ENCODE data around the gene SCYL1. TPM values are rescaled to one million over a fixed set of nuclear protein-coding genes. Genes with fewer than 3 reads are reported as not detected.

Gene SCYL1
- total and polyA plus RNA-seq, 2 donors (not counting 1 experiment from before 2014, with no cell fraction given), result 76.5 to 85.5 TPM

- Mint-ChIP-seq H3K4me3 (peak overlapping the region; percentile 98), H3K27ac (peak overlapping the region; percentile 96), H3K27me3 (no peaks in the 10 kb centered on the region), H3K9me3 (ENCODE audit: insufficient read depth) (no peaks in the 10 kb centered on the region), H3K4me1 (peaks cover 50% of the 10 kb centered on the region)
- peak overlapping the region; percentile 100 for H3K4me2 ChIP-seq (replicated peaks; ENCODE audit: low read depth, low read length, poor library complexity, severe bottlenecking)
- peak overlapping the region; percentile 83 for H3K9ac ChIP-seq (ENCODE audit: low read length)
- no peaks in the 10 kb centered on the region for H3K9me3 ChIP-seq (ENCODE audit: control extremely low read depth in 1 of 3, control insufficient read depth in 2 of 3, insufficient read depth in 1 of 3, low read length in 2 of 3)
- no peak overlapping the region for H2AFZ ChIP-seq (ENCODE audit: insufficient read depth, low read depth, low read length, poor library complexity, severe bottlenecking)
- H3K27ac ChIP-seq (ENCODE audit: low read length in 2 of 2), result peak overlapping the region; percentile 92 to 94
- H3K4me3 ChIP-seq (ENCODE audit: control extremely low read depth in 1 of 5, extremely low read depth in 1 of 5, insufficient read depth in 1 of 5, low read depth in 2 of 5, low read length in 4 of 5), result peak overlapping the region; percentile 51 to 90 (median 60)
- peaks cover 17% of the 10 kb centered on the region for H3K79me2 ChIP-seq (ENCODE audit: control insufficient read depth, insufficient read depth, low read length)
- peak; percentile 85 for DNase-seq
- H3K4me1 ChIP-seq (ENCODE audit: control insufficient read depth in 2 of 2, insufficient read depth in 2 of 2, low read length in 2 of 2), result peaks cover 27 to 48% of the 10 kb centered on the region in 2 donors
- TF ChIP-seq CTCF (IDR thresholded peaks at IDR 0.05) (no peak), EZH2 (IDR thresholded peaks at IDR 0.05; ENCODE audit: borderline replicate concordance, insufficient read depth, low read depth, low read length, poor library complexity, severe bottlenecking) (no peak)
- 8% methylated on average over 15 of the region's 18 CpGs for WGBS (ENCODE audit: insufficient coverage)
- POLR2A ChIA-PET, result interaction anchor here (0.7 to 7.5 kb wide), 10 partner anchors 11 to 158 kb away, joined by 3 to 53 read pairs (median 8); partner anchors contain the start of genes MAP3K11, NEAT1, PCNX3 and SCYL1
- CTCF ChIA-PET, result interaction anchor here (0.6 to 5.5 kb wide), 12 partner anchors 11 to 538 kb away, joined by 3 to 97 read pairs (median 3); partner anchors contain the start of gene PCNX3
- H4K20me1 ChIP-seq (ENCODE audit: control insufficient read depth, insufficient read depth, low read length, poor library complexity, severe bottlenecking), result peaks cover 26% of the 10 kb centered on the region
- ATAC-seq (ENCODE audit: low read depth), result peak; percentile 25
- peaks cover 5 to 37% of the 10 kb centered on the region in 2 experiments for H3K36me3 ChIP-seq (replicated peaks in 1 of 2; ENCODE audit: control extremely low read depth in 1 of 2, control insufficient read depth in 1 of 2, extremely low read depth in 1 of 2, insufficient read depth in 2 of 2, low read length in 1 of 2)
- no peaks in the 10 kb centered on the region for H3K27me3 ChIP-seq (replicated peaks in 1 of 4; ENCODE audit: control extremely low read depth in 1 of 4, control insufficient read depth in 3 of 4, insufficient read depth in 4 of 4, low read length in 3 of 4)
- intact Hi-C loops (cut with micrococcal nuclease), result loop anchor here (10.0 kb wide), 1 partner anchor 832 kb away; the partner anchor contains the start of gene RASGRP2
These were observed 52.2 kb downstream of the SCYL1 start for GRCh38 chr11:65576867-65577755.

Data from B cell (primary cell).